HepG2 (cell line): ENCODE results near the gene SEC14L2. TPM values are rescaled to one million over a fixed set of nuclear protein-coding genes. Genes with fewer than 3 reads are reported as not detected.

Experiments
- EED ChIP-seq: sonication (generic); formaldehyde crosslinking; IDR thresholded peaks from 2 replicates; pipeline ENCODE4 v1.5.0; 2020; ENCODE audit warnings: mild to moderate bottlenecking, missing genetic modification reagents
- ELF3 ChIP-seq: IDR thresholded peaks from 2 replicates; pipeline ENCODE4 v1.6.1; 2016; ENCODE audit warnings: missing genetic modification reagents, missing compliant biosample characterization
- FOXC1 ChIP-seq: sonication (generic); formaldehyde crosslinking; IDR thresholded peaks from 2 replicates; pipeline ENCODE4 v1.8.0; 2022; ENCODE audit warnings: mild to moderate bottlenecking, missing genetic modification reagents, borderline replicate concordance
- GABPB1 ChIP-seq: IDR thresholded peaks from 2 replicates; pipeline ENCODE4 v1.6.1; 2016; ENCODE audit warnings: mild to moderate bottlenecking, missing genetic modification reagents, moderate library complexity, missing compliant biosample characterization
- HNRNPLL ChIP-seq: fragments of 200-400 bp; formaldehyde crosslinking; IDR thresholded peaks from 2 replicates; pipeline ENCODE4 v1.6.1; 2017; ENCODE audit warnings: mild to moderate bottlenecking, low read depth, low read length; ENCODE audit not compliant: poor library complexity, severe bottlenecking
- KAT8 ChIP-seq: IDR thresholded peaks from 2 replicates; pipeline ENCODE4 v1.6.1; 2016; ENCODE audit warnings: missing genetic modification reagents, missing compliant biosample characterization
- MAZ ChIP-seq, 2 experiments: sonication (generic) in 1 of 2; formaldehyde crosslinking in 1 of 2; IDR thresholded peaks; 2 replicates each; pipeline versions ENCODE4 v1.5.0 to v1.6.1; 2012 to 2020; ENCODE audit warnings: low read depth in 2 of 2, mild to moderate bottlenecking in 2 of 2, borderline replicate concordance in 1 of 2, improper control_type of control experiment in 1 of 2, low read length in 1 of 2, missing genetic modification reagents in 1 of 2, moderate library complexity in 1 of 2
- MXI1 ChIP-seq: IDR thresholded peaks from 3 replicates; pipeline ENCODE4 v1.6.1; 2012; ENCODE audit warnings: low read depth, low read length, inconsistent platforms, borderline replicate concordance
- NONO ChIP-seq, 2 experiments: fragments of 450-650 bp in 1 of 2; sonication (generic) in 1 of 2; formaldehyde crosslinking in 1 of 2; IDR thresholded peaks in 1 of 2; conservative IDR thresholded peaks in 1 of 2; 2 replicates each; pipeline versions ENCODE4 v1.6.1 to v1.8.0; 2017 to 2022; ENCODE audit warnings: mild to moderate bottlenecking in 1 of 2, missing genetic modification reagents in 1 of 2, moderate library complexity in 1 of 2
- POLR2G ChIP-seq: fragments of 200-400 bp; formaldehyde crosslinking; IDR thresholded peaks from 2 replicates; pipeline ENCODE4 v1.6.1; 2018; ENCODE audit warnings: mild to moderate bottlenecking, low read depth, low read length, moderate library complexity
- RAD21 ChIP-seq: fragments of 450-650 bp; formaldehyde crosslinking; IDR thresholded peaks from 2 replicates; pipeline ENCODE4 v1.5.0; 2020; ENCODE audit warnings: mild to moderate bottlenecking
- RBFOX2 ChIP-seq: fragments of 200-400 bp; formaldehyde crosslinking; IDR thresholded peaks from 2 replicates; pipeline ENCODE4 v1.6.1; 2017; ENCODE audit warnings: low read depth, mild to moderate bottlenecking, low read length
- RXRB ChIP-seq: IDR thresholded peaks from 2 replicates; pipeline ENCODE4 v1.6.1; 2016; ENCODE audit warnings: borderline replicate concordance, missing genetic modification reagents, missing compliant biosample characterization
- SKI ChIP-seq: fragments of 450-650 bp; IDR thresholded peaks from one replicate; pipeline ENCODE4 v1.6.1; 2018; ENCODE audit warnings: mild to moderate bottlenecking; ENCODE audit not compliant: partially characterized antibody
- SP1 ChIP-seq, 2 experiments: fragments of 450-650 bp in 1 of 2; sonication (generic) in 1 of 2; formaldehyde crosslinking in 1 of 2; IDR thresholded peaks; 2 replicates each; pipeline versions ENCODE4 v1.4.0 to v1.6.1; 2016 to 2020; ENCODE audit warnings: missing genetic modification reagents in 1 of 2
- SP5 ChIP-seq: IDR thresholded peaks from 2 replicates; pipeline ENCODE4 v1.6.1; 2016; ENCODE audit warnings: low read depth, borderline replicate concordance
- STAG1 ChIP-seq: sonication (generic); formaldehyde crosslinking; IDR thresholded peaks from 2 replicates; pipeline ENCODE4 v1.4.0; 2020; ENCODE audit warnings: missing genetic modification reagents
- THAP11 ChIP-seq: IDR thresholded peaks from 2 replicates; pipeline ENCODE4 v1.6.1; 2016; ENCODE audit warnings: missing biosample characterization, missing genetic modification reagents
- XRCC5 ChIP-seq: fragments of 200-400 bp; formaldehyde crosslinking; optimal IDR thresholded peaks from 2 replicates; pipeline ENCODE3; 2017; ENCODE audit warnings: mild to moderate bottlenecking, low read length
- ZBTB7B ChIP-seq: sonication (generic); formaldehyde crosslinking; IDR thresholded peaks from 2 replicates; pipeline ENCODE4 v1.4.0; 2020; ENCODE audit warnings: missing genetic modification reagents
- ZFX ChIP-seq: sonication (generic); formaldehyde crosslinking; IDR thresholded peaks from 2 replicates; pipeline ENCODE4 v1.4.0; 2020; ENCODE audit warnings: mild to moderate bottlenecking, low read depth, missing genetic modification reagents, moderate library complexity
- ZFY ChIP-seq: sonication (generic); formaldehyde crosslinking; IDR thresholded peaks from 2 replicates; pipeline ENCODE4 v1.4.0; 2020; ENCODE audit warnings: missing genetic modification reagents
- ZNF205 ChIP-seq: IDR thresholded peaks from 2 replicates; pipeline ENCODE4 v1.6.1; 2018; ENCODE audit warnings: missing biosample characterization, missing genetic modification reagents
- ZNF446 ChIP-seq: sonication (generic); formaldehyde crosslinking; IDR thresholded peaks from 2 replicates; pipeline ENCODE4 v1.5.0; 2020; ENCODE audit warnings: mild to moderate bottlenecking, missing genetic modification reagents
- polyA plus RNA-seq, 8 experiments: library from polyadenylated mRNA; depleted of rRNA in 3 of 8; stranded (reverse) in 7 of 8; unstranded in 1 of 8; fragments of >200 nt; fragmentation: Illumina TruSeq in 4 of 8; extraction: Trizol in 4 of 8; gene quantifications; 2 replicates each; pipeline versions ENCODE4 v1.2.1 to v1.2.3, GENCODE V29; 2011 to 2016; ENCODE audit warnings: low read depth in 4 of 8, missing spikeins in 1 of 8, mixed read lengths in 1 of 8; ENCODE audit not compliant: insufficient read depth in 1 of 8
- total RNA-seq, 5 experiments: library from RNA; depleted of rRNA; stranded (reverse); fragments of >200 nt; fragmentation: Illumina TruSeq; extraction: Trizol; gene quantifications; 2 replicates each; pipeline ENCODE4 v1.2.3, GENCODE V29; 2016; ENCODE audit warnings: low read depth in 1 of 5
- TF ChIP-seq, protein P1 (sequence below): sonication (generic); formaldehyde crosslinking; IDR thresholded peaks from 2 replicates; pipeline ENCODE4 v1.4.0; 2020; ENCODE audit warnings: missing genetic modification reagents
- TF ChIP-seq, protein P2 (sequence below): IDR thresholded peaks from 2 replicates; pipeline ENCODE4 v1.6.1; 2016; ENCODE audit warnings: missing compliant biosample characterization, missing genetic modification reagents, borderline replicate concordance

SEC14L2 gene
- total and polyA plus RNA-seq, 2 of the 13 experiments (the other 11 are each of a cell fraction or from before 2014, with no cell fraction given), result 4.1 to 5.1 TPM

DNA sequence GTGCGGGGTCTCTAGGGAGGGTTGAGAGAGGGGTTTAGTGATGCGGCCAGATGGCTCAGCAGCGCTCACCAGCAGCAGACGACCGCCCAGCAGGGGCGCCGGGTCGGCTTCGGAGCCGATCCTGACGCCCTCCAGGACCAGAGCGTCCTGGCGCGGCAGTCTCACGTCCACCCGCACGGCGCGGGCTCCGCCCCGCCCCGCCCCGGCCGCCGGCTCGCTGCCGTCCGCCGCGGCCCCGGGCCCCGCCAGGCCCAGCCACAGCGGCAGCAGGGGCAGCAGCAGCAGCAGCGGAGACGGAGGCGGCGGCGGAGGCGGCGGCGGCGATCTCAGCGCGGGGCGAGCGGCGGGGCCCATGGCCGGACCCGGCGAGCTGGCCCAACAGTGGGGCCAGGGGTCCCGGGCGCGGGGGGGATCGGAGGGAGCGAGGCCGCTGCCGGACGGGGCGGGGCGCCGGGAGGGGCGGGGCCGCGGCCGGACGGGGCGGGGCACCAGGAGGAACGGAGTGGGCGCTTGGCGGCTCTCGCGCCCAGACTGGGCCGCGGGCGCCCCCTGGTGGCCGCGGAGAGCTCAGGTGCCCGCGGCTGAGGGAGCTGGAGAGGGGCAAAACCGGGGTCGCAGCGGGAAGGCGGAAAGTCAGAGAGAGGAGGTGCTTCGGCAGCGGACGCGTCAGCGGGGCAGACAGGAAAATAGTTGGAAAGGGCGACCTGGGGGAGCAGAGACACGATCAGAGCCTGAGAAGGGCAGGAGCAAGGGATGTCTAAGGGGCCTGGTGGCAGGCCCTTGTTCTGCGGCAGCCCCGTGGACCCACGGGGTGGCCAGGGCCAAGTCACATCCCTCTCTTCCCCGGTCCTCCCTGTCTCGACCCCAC lies 9.6 kb upstream of the SEC14L2 start, which contains the start of gene RNF215 (continued):
- TF ChIP-seq NONO (IDR thresholded peaks at IDR 0.05), result no peak
- peak; percentile 48; the same call in 1 of the 2 replicates for TF ChIP-seq NONO (CRISPR knock-in tag; conservative IDR thresholded peaks at IDR 0.05)
- TF ChIP-seq FOXC1 (CRISPR knock-in tag), result no peak
- peak; percentile 21 for TF ChIP-seq HNRNPLL
- TF ChIP-seq EED (CRISPR knock-in tag), result no peak
- no peak for TF ChIP-seq ZNF205 (CRISPR knock-in tag)
- peak; percentile 54 for TF ChIP-seq ZFX (CRISPR knock-in tag)
- TF ChIP-seq SKI, result peak; percentile 54
- TF ChIP-seq KAT8 (CRISPR knock-in tag), result 0 out of 2 replicates have a peak, but pooled peaks have one; percentile 17
- peak; percentile 61; the same call in 1 of the 2 replicates for TF ChIP-seq SP5 (CRISPR knock-in tag)
- TF ChIP-seq ZBTB7B (CRISPR knock-in tag), result peak; percentile 78
- TF ChIP-seq ELF3 (CRISPR knock-in tag), result 0 out of 2 replicates have a peak, but pooled peaks have one; percentile 18
- TF ChIP-seq MAZ (IDR thresholded peaks at IDR 0.05; ENCODE audit: borderline replicate concordance, low read depth, low read length), result peak; percentile 58; the same call in 1 of the 2 replicates
- TF ChIP-seq MAZ (CRISPR knock-in tag; IDR thresholded peaks at IDR 0.05; ENCODE audit: low read depth), result 0 out of 2 replicates have a peak, but pooled peaks have one; percentile 32
- peak; percentile 42 for TF ChIP-seq THAP11 (CRISPR knock-in tag)
- TF ChIP-seq ZNF446 (CRISPR knock-in tag), result 0 out of 2 replicates have a peak, but pooled peaks have one; percentile 10
- TF ChIP-seq RAD21 (CRISPR knock-in tag), result peak; percentile 90
- 0 out of 2 replicates have a peak, but pooled peaks have one; percentile 15 for TF ChIP-seq RXRB (CRISPR knock-in tag)
- TF ChIP-seq MXI1, result no peak; the same call in 2 of the 3 replicates
- TF ChIP-seq XRCC5, result peak; percentile 23
- TF ChIP-seq STAG1 (CRISPR knock-in tag), result peak; percentile 86
- TF ChIP-seq ZFY, result peak; percentile 68
- TF ChIP-seq RBFOX2, result peak; percentile 19; the same call in 1 of the 2 replicates
- TF ChIP-seq, protein P1, sequence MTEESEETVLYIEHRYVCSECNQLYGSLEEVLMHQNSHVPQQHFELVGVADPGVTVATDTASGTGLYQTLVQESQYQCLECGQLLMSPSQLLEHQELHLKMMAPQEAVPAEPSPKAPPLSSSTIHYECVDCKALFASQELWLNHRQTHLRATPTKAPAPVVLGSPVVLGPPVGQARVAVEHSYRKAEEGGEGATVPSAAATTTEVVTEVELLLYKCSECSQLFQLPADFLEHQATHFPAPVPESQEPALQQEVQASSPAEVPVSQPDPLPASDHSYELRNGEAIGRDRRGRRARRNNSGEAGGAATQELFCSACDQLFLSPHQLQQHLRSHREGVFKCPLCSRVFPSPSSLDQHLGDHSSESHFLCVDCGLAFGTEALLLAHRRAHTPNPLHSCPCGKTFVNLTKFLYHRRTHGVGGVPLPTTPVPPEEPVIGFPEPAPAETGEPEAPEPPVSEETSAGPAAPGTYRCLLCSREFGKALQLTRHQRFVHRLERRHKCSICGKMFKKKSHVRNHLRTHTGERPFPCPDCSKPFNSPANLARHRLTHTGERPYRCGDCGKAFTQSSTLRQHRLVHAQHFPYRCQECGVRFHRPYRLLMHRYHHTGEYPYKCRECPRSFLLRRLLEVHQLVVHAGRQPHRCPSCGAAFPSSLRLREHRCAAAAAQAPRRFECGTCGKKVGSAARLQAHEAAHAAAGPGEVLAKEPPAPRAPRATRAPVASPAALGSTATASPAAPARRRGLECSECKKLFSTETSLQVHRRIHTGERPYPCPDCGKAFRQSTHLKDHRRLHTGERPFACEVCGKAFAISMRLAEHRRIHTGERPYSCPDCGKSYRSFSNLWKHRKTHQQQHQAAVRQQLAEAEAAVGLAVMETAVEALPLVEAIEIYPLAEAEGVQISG, result peak; percentile 41; the same call in 1 of the 2 replicates
- TF ChIP-seq GABPB1 (CRISPR knock-in tag), result peak; percentile 46; the same call in 1 of the 2 replicates
- TF ChIP-seq, protein P2, sequence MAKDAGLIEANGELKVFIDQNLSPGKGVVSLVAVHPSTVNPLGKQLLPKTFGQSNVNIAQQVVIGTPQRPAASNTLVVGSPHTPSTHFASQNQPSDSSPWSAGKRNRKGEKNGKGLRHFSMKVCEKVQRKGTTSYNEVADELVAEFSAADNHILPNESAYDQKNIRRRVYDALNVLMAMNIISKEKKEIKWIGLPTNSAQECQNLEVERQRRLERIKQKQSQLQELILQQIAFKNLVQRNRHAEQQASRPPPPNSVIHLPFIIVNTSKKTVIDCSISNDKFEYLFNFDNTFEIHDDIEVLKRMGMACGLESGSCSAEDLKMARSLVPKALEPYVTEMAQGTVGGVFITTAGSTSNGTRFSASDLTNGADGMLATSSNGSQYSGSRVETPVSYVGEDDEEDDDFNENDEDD, result peak; percentile 31; the same call in 1 of the 2 replicates
- no peak for TF ChIP-seq SP1 (IDR thresholded peaks at IDR 0.05)
- TF ChIP-seq SP1 (CRISPR knock-in tag; IDR thresholded peaks at IDR 0.05), result peak; percentile 38; the same call in 1 of the 2 replicates
- TF ChIP-seq POLR2G, result 0 out of 2 replicates have a peak, but pooled peaks have one; percentile 24
